Suppressor macrophage treated with lipopolysaccharide for 1 hour (primary cell): ENCODE data around the gene MRPS11.
"Not testable (repeated sequence)": the region's sequence is repeated elsewhere in the genome, so short reads cannot be mapped to it uniquely, and the experiment has no call there.

Experiments
- DNase-seq, 3 donors: peaks; one replicate each; pipeline ENCODE4 v3.0.0-alpha.2; 2020 to 2022

MRPS11 gene

GRCh38 chr15:88497109-88497765, 29.7 kb downstream of the MRPS11 start:
- no peak for DNase-seq

GRCh38 chr15:88498996-88499395, 31.5 kb downstream of the MRPS11 start:
- no peak for DNase-seq

GRCh38 chr15:88504445-88504844, 36.9 kb downstream of the MRPS11 start:
- no peak for DNase-seq

- no peak for DNase-seq
These were observed 38.2 kb downstream of the MRPS11 start for GRCh38 chr15:88505721-88506120.

GRCh38 chr15:88506628-88507027, 39.1 kb downstream of the MRPS11 start:
- no peak for DNase-seq

GRCh38 chr15:88509321-88509720, 41.8 kb downstream of the MRPS11 start:
- no peak for DNase-seq

- DNase-seq, result no peak
These were observed 42.5 kb downstream of the MRPS11 start for GRCh38 chr15:88509964-88510363.

- no peak for DNase-seq
These were observed 43.7 kb downstream of the MRPS11 start for GRCh38 chr15:88511161-88511560.

GRCh38 chr15:88512078-88512477, 44.6 kb downstream of the MRPS11 start:
- no peak for DNase-seq

GRCh38 chr15:88512601-88513000, 45.1 kb downstream of the MRPS11 start:
- DNase-seq, result no peak

- DNase-seq, result no peak
These were observed 45.7 kb downstream of the MRPS11 start for GRCh38 chr15:88513195-88513594.

- no peak for DNase-seq
These were observed 51.4 kb downstream of the MRPS11 start for GRCh38 chr15:88518903-88519302.

GRCh38 chr15:88524094-88524493, 56.6 kb downstream of the MRPS11 start:
- DNase-seq, result not testable (repeated sequence)

GRCh38 chr15:88525418-88525817, 57.9 kb downstream of the MRPS11 start:
- no peak for DNase-seq

GRCh38 chr15:88526247-88526879, 58.9 kb downstream of the MRPS11 start:
- no peak for DNase-seq

GRCh38 chr15:88529021-88529630, 61.6 kb downstream of the MRPS11 start:
- peak; percentile 22 to 42 (median 40) for DNase-seq
